HEK293 (cell line): ENCODE data around the gene NKX2-8.

Source experiments
- CTCF ChIA-PET: fragments of 350-600 bp; formaldehyde crosslinking; extraction: SDS; loops from one replicate; lab custom pipeline; 2021; ENCODE audit warnings: antibody characterized with exemption; lab: Yijun Ruan, JAX
- POLR2A ChIA-PET: fragments of 300-600 bp; formaldehyde crosslinking; extraction: SDS; loops from one replicate; lab custom pipeline; 2020; ENCODE audit warnings: antibody characterized with exemption, inconsistent platforms; lab: Yijun Ruan, JAX
- H3K27ac ChIP-seq: fragments of 200-500 bp; sonication (Bioruptor generic); 2 replicates; pipeline ENCODE4 v1.5.1; 2014; ENCODE audit warnings: low read depth, low read length, control low read depth, inconsistent platforms; ENCODE audit errors: extremely low read depth
- H3K36me3 ChIP-seq, 2 experiments: fragments of 200-500 bp in 1 of 2; sonication (Bioruptor generic) in 1 of 2; 1 replicate in 1 of 2; 2 replicates in 1 of 2; pipeline ENCODE4 v1.5.1; 2014 to 2017; ENCODE audit warnings: inconsistent platforms in 2 of 2, low read length in 2 of 2; ENCODE audit not compliant: control insufficient read depth in 2 of 2, insufficient read depth in 1 of 2
- H3K4me1 ChIP-seq: fragments of 200-500 bp; sonication (Bioruptor generic); 2 replicates; pipeline ENCODE4 v1.5.1; 2014; ENCODE audit warnings: mild to moderate bottlenecking, low read length, inconsistent platforms; ENCODE audit not compliant: control insufficient read depth, insufficient read depth
- H3K4me3 ChIP-seq: 2 replicates; pipeline ENCODE4 v1.5.1; 2011; ENCODE audit warnings: low read depth, mild to moderate bottlenecking, control low read depth, low read length, moderate library complexity
- H3K9me3 ChIP-seq: fragments of 200-500 bp; sonication (Bioruptor generic); 2 replicates; pipeline ENCODE4 v1.5.1; 2014; ENCODE audit warnings: low read depth, low read length, inconsistent platforms; ENCODE audit not compliant: control insufficient read depth, insufficient read depth
- EGR2 ChIP-seq: fragments of 450-650 bp; formaldehyde crosslinking; IDR thresholded peaks from 2 replicates; pipeline ENCODE4 v1.5.1; 2016; ENCODE audit warnings: low read depth, missing biosample characterization, missing genetic modification characterization
- INSM2 ChIP-seq: fragments of 450-650 bp; formaldehyde crosslinking; IDR thresholded peaks from 2 replicates; pipeline ENCODE4 v1.5.1; 2016; ENCODE audit warnings: missing biosample characterization, missing genetic modification characterization
- MZF1 ChIP-seq: fragments of 450-650 bp; formaldehyde crosslinking; IDR thresholded peaks from 2 replicates; pipeline ENCODE4 v1.5.1; 2017; ENCODE audit warnings: missing biosample characterization, missing genetic modification characterization, borderline replicate concordance
- PRDM10 ChIP-seq: fragments of 450-650 bp; formaldehyde crosslinking; IDR thresholded peaks from 2 replicates; pipeline ENCODE4 v1.5.1; 2016; ENCODE audit warnings: missing biosample characterization, missing genetic modification characterization
- ZBTB44 ChIP-seq: fragments of 450-650 bp; IDR thresholded peaks from 2 replicates; pipeline ENCODE4 v1.5.1; 2018; ENCODE audit warnings: missing biosample characterization, mild to moderate bottlenecking, missing genetic modification characterization
- ZBTB6 ChIP-seq: fragments of 450-650 bp; formaldehyde crosslinking; IDR thresholded peaks from 2 replicates; pipeline ENCODE4 v1.5.1; 2017; ENCODE audit warnings: missing biosample characterization, missing genetic modification characterization
- ZNF112 ChIP-seq: fragments of 450-650 bp; formaldehyde crosslinking; IDR thresholded peaks from 2 replicates; pipeline ENCODE4 v1.5.0; 2017; ENCODE audit warnings: missing biosample characterization, missing genetic modification characterization
- ZNF302 ChIP-seq: fragments of 450-650 bp; formaldehyde crosslinking; IDR thresholded peaks from 2 replicates; pipeline ENCODE4 v1.5.1; 2016; ENCODE audit warnings: missing biosample characterization, missing genetic modification characterization, low read depth
- ZNF423 ChIP-seq: fragments of 450-650 bp; formaldehyde crosslinking; IDR thresholded peaks from 2 replicates; pipeline ENCODE4 v1.5.1; 2016; ENCODE audit warnings: missing biosample characterization, missing genetic modification characterization
- ZNF549 ChIP-seq: fragments of 450-650 bp; IDR thresholded peaks from 2 replicates; pipeline ENCODE4 v1.5.1; 2018; ENCODE audit warnings: missing biosample characterization, missing genetic modification characterization, mild to moderate bottlenecking, inconsistent platforms, moderate library complexity
- ZNF707 ChIP-seq: fragments of 450-650 bp; formaldehyde crosslinking; IDR thresholded peaks from 2 replicates; pipeline ENCODE4 v1.5.1; 2016; ENCODE audit warnings: missing biosample characterization, missing genetic modification characterization
- ZSCAN23 ChIP-seq: fragments of 450-650 bp; formaldehyde crosslinking; IDR thresholded peaks from 2 replicates; pipeline ENCODE4 v1.5.1; 2016; ENCODE audit warnings: missing biosample characterization, missing genetic modification characterization

The NKX2-8 gene

GRCh38 chr14:36619131-36619530 lies 36.7 kb upstream of the NKX2-8 start:
- Histone ChIP-seq H3K9me3 (peaks cover 2% of the 10 kb centered on the region; the same call in 1 of the 2 replicates), H3K27ac (no peak overlapping the region), H3K4me1 (no peaks in the 10 kb centered on the region), H3K36me3 (no peaks in the 10 kb centered on the region), H3K4me3 (no peak overlapping the region)
- ChIA-PET CTCF (no interaction called here), POLR2A (no interaction called here)
- TF ChIP-seq ZBTB44 (tag by site-specific recombination) (peak; percentile 57; the same call in 1 of the 2 replicates), MZF1 (tag by site-specific recombination) (peak; percentile 17; the same call in 1 of the 2 replicates), EGR2 (tag by site-specific recombination) (no peak), ZNF707 (tag by site-specific recombination) (no peak), ZSCAN23 (tag by site-specific recombination) (no peak), ZNF112 (no peak), INSM2 (tag by site-specific recombination) (no peak)

- Histone ChIP-seq H3K9me3 (peaks cover 2% of the 10 kb centered on the region; the same call in 1 of the 2 replicates), H3K4me1 (no peaks in the 10 kb centered on the region), H3K27ac (no peak overlapping the region), H3K36me3 (no peaks in the 10 kb centered on the region), H3K4me3 (no peak overlapping the region)
- ChIA-PET POLR2A (no interaction called here), CTCF (no interaction called here)
- no peak for TF ChIP-seq ZNF423 (tag by site-specific recombination)
- TF ChIP-seq ZNF549 (tag by site-specific recombination) = no peak
- TF ChIP-seq ZBTB6 (tag by site-specific recombination) = no peak
Observed at GRCh38 chr14:36618641-36619040, 36.2 kb upstream of the NKX2-8 start.

- CTCF ChIA-PET = interaction anchor here (0.9 to 1.3 kb wide), 3 partner anchors 12 to 375 kb away, joined by 3 to 6 read pairs (median 3); no protein-coding TSS in a partner anchor
- no peak overlapping the region for H3K4me3 ChIP-seq
- POLR2A ChIA-PET = no interaction called here
- H3K27ac ChIP-seq = no peak overlapping the region
- no peaks in the 10 kb centered on the region for H3K36me3 ChIP-seq
- H3K9me3 ChIP-seq = peaks cover 2% of the 10 kb centered on the region; the same call in 1 of the 2 replicates
- no peaks in the 10 kb centered on the region for H3K4me1 ChIP-seq
- TF ChIP-seq ZNF302 (no peak), PRDM10 (tag by site-specific recombination) (peak; percentile 37; the same call in 1 of the 2 replicates)
- TF ChIP-seq, all 188 proteins: peak for 1
Observed at GRCh38 chr14:36617824-36618223, 35.4 kb upstream of the NKX2-8 start.
